Glomerular visceral epithelial cell (primary cell): ENCODE results near the gene GRM4.
"Not testable (repeated sequence)": the region's sequence is repeated elsewhere in the genome, so short reads cannot be mapped to it uniquely, and the experiment has no call there.

ENCODE experiments used
- DNase-seq: peaks from one replicate; pipeline ENCODE4 v3.0.0-alpha.2; 2016; ENCODE audit errors: extremely low spot score

Gene GRM4

DNA sequence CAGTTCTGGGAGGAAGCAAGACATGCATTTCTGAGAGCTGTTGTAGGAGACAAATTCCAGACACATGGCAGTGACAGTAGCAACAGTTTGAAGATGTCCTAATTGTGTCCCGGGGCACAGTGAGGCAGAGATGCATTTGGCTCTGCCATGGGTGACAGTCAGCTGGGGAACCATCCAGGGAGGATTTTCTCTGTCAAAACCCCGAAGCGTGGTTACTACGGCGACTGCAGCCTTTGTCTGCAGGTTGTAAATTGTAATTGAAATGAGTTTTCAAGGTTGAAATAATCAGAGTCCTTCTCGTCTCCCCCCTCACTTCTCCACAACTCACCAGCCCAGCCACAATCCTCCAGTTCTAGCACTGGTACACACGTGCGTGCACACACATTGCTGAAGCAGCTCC lies 100.1 kb downstream of the GRM4 start:
- DNase-seq = no peak

GRCh38 chr6:34044945-34045595 lies 100.8 kb downstream of the GRM4 start:
- DNase-seq = no peak

- no peak for DNase-seq
Measured at GRCh38 chr6:34043359-34043758, 102.5 kb downstream of the GRM4 start.

DNA sequence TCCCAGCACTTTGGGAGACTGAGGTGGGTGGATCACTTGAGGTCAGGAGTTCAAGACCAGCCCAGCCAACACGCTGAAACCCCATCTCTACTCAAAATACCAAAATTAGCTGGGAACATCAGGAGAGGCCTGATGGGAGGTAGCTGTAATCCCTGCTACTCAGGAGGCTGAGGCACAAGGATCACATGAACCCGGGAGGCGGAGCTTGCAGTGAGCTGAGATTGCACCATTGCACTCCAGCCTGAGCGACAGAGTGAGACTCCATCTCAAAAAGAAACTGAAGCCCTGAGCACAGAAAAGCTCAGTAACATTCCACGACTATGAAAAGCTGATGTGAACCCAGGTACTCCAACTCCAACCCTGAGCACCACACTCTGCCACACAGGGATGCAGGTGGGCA lies 103.9 kb downstream of the GRM4 start:
- DNase-seq = not testable (repeated sequence)

DNA sequence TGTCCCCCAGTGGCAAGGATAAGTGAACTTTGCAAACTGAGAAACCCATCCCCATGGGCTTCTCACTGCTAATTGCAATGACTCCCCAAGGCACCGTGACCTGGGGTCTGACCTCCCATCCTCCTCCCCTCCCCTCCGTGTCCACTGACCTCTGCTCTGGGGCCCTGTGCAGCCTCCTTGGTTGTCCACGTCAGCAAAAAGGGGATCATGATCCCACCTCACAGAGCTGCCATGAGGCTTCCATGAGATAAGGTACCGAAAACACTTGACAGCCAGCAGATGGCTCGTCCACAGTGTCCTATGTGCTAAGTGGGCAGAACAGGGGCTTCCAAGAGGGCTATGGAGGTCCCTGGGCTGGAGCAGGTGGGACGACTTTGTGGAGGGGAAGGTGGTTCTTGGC lies 104.5 kb downstream of the GRM4 start:
- DNase-seq = no peak

- DNase-seq = no peak
Measured at GRCh38 chr6:34039943-34040342, 105.9 kb downstream of the GRM4 start.

DNA sequence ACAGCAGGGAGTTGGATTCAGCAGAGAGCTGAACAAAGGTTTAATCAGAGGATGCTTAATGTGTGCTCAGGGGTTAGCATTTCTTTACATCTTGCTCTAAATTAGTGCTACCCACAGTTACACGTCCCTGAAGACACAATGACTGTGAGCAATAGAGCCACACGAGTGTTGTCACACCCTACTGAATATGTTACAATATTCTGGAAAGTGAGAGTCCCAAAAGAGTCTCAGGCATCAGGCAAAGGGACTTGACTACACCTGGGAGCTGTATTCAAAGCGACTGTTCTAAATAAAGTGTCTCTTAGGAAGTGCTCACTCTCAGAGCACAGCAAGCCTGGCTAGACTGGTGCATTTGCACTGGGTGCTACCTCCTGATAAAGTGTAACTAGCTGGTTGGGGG lies 108.7 kb downstream of the GRM4 start:
- no peak for DNase-seq

DNA sequence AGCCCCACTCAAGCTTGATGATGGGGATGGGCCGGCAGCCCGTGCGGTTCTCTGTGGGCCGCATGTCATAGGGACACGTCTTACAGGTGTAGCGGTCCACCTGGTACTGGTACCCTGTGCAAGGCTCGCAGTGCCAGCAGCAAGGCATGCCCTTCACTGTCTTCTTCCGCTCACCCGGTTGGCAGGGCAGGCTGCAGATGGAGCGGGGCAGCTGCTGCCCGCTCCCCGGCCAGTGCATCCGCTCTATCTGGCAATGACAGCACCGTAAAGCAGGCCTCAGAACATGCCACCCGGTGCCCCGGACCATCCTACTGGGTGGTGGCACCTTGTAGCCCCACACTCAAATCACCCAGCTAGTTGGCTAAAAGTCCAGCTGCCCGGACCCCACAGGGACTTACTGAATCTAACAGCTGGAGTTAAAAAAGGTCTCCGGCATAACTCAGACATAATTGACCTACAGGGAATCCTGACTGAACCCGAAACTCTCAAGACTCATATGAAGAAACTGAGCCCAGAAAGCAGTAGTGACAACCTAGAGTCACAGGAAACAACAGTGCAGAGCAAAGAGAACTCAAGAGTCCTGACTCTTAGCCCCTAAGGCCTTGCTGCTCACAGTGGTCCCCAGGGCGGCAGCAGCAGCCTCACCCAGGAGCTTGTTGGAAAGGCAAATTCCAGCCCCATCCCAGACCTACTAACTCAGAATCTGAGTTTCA lies 109.4 kb downstream of the GRM4 start:
- DNase-seq = no peak

- no peak for DNase-seq
Measured at GRCh38 chr6:34035704-34036356, 110.1 kb downstream of the GRM4 start.

- DNase-seq = no peak
Measured at GRCh38 chr6:34035161-34035560, 110.7 kb downstream of the GRM4 start.

DNA sequence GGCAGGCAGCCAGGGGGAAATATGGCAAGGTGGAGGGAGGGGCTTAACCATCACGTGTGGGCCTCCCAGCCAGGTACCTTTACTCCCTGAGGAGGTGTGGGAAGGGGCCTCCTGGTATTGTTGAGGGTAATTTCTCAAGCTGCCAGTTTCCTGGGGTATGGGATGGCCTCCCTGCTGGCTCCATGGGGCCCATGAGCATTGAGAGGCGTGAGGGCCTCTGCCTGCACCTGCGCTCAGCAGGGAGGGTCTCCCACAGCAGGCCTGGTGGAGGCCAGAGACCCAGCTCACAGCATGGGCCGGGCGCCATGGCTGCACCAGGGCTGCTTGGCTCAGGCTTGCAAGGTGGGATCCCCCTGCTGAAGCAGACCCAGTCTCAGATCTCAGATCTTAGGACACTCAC lies 113.0 kb downstream of the GRM4 start:
- no peak for DNase-seq

DNA sequence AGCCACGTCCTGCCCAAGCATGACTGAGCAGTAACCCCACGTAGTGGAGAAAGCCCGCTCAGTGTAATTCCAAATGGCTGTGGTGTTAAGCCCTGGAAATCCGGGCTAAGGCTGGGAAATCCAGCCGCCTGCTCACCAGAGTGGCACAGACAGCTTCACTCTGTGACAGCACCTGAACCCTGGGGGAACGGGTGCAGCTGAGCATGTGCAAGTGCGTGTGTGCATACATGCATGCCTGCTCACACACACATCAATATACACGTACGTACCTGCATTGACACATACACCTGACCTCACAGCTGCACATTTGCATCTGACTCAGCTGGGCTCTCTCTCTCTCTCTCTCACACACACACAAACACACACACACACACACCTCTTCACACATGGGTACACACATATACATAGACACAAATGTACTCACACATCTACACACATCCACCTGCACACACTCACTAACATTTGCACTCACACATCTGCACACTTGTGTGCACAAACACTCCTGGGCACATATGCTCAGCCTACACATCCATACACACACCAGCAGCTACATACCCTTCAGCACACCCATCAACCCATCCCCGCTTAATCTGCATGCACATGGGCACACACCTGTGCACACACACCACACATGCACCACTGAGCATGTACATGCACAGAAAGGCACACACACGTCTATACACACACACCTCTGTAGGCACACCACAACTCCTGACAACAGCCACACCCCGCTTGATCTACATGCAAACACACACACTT lies 114.1 kb downstream of the GRM4 start:
- peak; percentile 12 for DNase-seq

GRCh38 chr6:34030831-34031624 lies 114.9 kb downstream of the GRM4 start:
- DNase-seq = no peak

- DNase-seq = no peak
Measured at GRCh38 chr6:34029489-34030280, 116.2 kb downstream of the GRM4 start.

- no peak for DNase-seq
Measured at GRCh38 chr6:34028691-34029360, 117.1 kb downstream of the GRM4 start.

DNA sequence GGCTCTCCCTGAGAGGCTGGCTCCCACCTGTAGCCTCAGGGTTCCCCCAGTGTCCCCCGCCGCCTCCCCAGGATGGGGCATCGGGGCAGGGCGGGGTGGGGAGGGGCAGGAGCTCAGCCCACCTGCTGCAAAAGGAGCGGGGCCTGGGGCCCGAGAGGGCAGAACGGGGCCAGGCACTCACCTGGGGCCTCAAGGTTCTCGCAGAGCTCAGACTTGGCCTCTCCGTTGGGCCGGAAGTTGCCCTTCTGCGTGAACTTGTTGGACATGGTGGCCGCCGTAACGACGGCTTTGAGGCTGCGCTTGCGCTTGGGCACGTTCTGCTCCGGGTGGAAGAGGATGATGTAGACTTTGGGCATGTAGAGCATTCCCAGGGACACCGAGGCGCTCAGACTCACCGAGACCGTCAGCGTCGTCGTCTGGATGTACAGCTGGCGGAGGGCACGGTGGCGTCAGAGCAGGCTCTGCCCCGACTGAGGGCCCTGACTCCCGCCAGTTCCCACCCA lies 117.9 kb downstream of the GRM4 start:
- DNase-seq = no peak

GRCh38 chr6:34027445-34027936 lies 118.4 kb downstream of the GRM4 start:
- DNase-seq = peak; percentile 48

- DNase-seq = no peak
Measured at GRCh38 chr6:34025861-34026260, 120.0 kb downstream of the GRM4 start.

- no peak for DNase-seq
Measured at GRCh38 chr6:34025112-34025807, 120.6 kb downstream of the GRM4 start.
